Thymus (tissue), 11 donors: ENCODE data around the gene RECQL5. TPM values are rescaled to one million over a fixed set of nuclear protein-coding genes. Genes with fewer than 3 reads are reported as not detected.
"Not testable (repeated sequence)": the region's sequence is repeated elsewhere in the genome, so short reads cannot be mapped to it uniquely, and the experiment has no call there.

Experiments used
- DNase-seq, 9 donors: peaks; one replicate each; pipeline ENCODE4 v3.0.0-alpha.2; 2013; ENCODE audit warnings: low spot score in 9 of 9, low read depth in 6 of 9, missing footprints in 1 of 9
- H3K27ac ChIP-seq, 2 donors: one replicate each; pipeline ENCODE4 v1.5.1; 2013; ENCODE audit warnings: control low read depth in 1 of 2, low read depth in 1 of 2, low read length in 1 of 2, mild to moderate bottlenecking in 1 of 2, moderate library complexity in 1 of 2
- H3K27me3 ChIP-seq, 2 donors: one replicate each; pipeline ENCODE4 v1.5.1; 2013; ENCODE audit warnings: low read length in 1 of 2; ENCODE audit not compliant: control insufficient read depth in 2 of 2, insufficient read depth in 1 of 2
- H3K36me3 ChIP-seq, 2 donors: one replicate each; pipeline ENCODE4 v1.5.1; 2013; ENCODE audit warnings: low read length in 1 of 2, mild to moderate bottlenecking in 1 of 2, moderate library complexity in 1 of 2; ENCODE audit not compliant: control insufficient read depth in 2 of 2, insufficient read depth in 2 of 2
- H3K4me1 ChIP-seq, 2 donors: one replicate each; pipeline ENCODE4 v1.5.1; 2013; ENCODE audit warnings: low read length in 2 of 2; ENCODE audit not compliant: control insufficient read depth in 2 of 2, insufficient read depth in 2 of 2
- H3K4me3 ChIP-seq, 2 donors: one replicate each; pipeline ENCODE4 v1.5.1; 2013; ENCODE audit warnings: low read length in 2 of 2, control low read depth in 1 of 2, mild to moderate bottlenecking in 1 of 2
- H3K9me3 ChIP-seq, 2 donors: one replicate each; pipeline ENCODE4 v1.5.1; 2013; ENCODE audit warnings: low read length in 1 of 2, mild to moderate bottlenecking in 1 of 2; ENCODE audit not compliant: control insufficient read depth in 2 of 2, insufficient read depth in 1 of 2
- WGBS: extraction: QIAGEN DNeasy Blood & Tissue Kit; methylation state at CpG from one replicate; pipeline ENCODE4 v1.1.7; 2013; 5-methylcytosine and 5-hydroxymethylcytosine counted together
- polyA plus RNA-seq: library from polyadenylated mRNA; stranded (reverse); fragments of 200-250 nt; gene quantifications from one replicate; pipeline ENCODE4 v1.2.3, GENCODE V29; 2013
- total RNA-seq: library from RNA; stranded (reverse); fragments of 120-200 nt; gene quantifications from one replicate; pipeline ENCODE4 v1.2.4, GENCODE V29; 2013
- donor health status: healthy.

Gene RECQL5
- total and polyA plus RNA-seq, 2 donors, result 17.4 to 51.8 TPM

DNA sequence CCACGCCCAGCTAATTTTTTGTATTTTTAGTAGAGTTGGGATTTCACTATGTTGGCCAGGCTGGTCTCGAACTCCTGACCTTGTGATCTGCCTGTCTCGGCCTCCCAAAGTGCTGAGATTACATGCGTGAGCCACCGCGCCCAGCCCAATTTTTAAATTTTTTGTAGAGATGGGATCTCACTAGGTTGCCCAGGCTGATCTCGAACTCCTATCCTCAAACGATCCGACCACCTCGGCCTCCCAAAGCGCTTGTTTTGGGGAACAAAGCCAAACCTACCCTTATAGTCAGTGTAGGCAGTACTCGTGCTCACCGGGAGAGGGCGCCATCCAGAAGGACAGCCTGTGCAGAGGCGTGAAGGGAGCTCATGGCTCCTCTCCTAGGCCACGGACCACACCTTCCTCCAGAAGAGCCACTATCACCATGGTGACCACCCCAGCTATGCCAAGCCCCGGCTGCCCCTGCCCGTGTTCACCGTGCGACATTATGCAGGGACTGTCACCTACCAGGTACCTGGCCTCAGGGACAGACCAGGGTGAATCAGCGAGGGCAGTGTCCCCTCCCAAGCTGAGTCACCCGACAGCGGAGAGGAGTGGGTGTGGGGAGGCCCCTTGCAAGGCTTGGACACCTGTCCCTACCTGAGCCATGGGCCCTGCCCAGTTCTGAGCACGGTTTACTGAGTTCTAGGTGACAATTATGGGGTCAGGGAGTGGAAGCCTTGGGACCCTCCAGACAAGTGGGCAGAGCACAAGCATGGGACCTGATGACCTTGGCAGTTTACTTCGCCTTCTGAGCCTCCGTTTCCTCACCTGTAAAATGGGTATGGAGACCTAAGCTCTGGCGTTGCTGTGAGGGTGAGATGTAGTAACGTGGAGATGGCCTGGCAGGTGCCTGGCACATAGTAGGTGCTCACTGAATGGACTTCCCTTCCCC, 65.6 kb downstream of the RECQL5 start:
- WGBS, result 90% methylated on average over 28 of the region's 28 CpGs

DNA sequence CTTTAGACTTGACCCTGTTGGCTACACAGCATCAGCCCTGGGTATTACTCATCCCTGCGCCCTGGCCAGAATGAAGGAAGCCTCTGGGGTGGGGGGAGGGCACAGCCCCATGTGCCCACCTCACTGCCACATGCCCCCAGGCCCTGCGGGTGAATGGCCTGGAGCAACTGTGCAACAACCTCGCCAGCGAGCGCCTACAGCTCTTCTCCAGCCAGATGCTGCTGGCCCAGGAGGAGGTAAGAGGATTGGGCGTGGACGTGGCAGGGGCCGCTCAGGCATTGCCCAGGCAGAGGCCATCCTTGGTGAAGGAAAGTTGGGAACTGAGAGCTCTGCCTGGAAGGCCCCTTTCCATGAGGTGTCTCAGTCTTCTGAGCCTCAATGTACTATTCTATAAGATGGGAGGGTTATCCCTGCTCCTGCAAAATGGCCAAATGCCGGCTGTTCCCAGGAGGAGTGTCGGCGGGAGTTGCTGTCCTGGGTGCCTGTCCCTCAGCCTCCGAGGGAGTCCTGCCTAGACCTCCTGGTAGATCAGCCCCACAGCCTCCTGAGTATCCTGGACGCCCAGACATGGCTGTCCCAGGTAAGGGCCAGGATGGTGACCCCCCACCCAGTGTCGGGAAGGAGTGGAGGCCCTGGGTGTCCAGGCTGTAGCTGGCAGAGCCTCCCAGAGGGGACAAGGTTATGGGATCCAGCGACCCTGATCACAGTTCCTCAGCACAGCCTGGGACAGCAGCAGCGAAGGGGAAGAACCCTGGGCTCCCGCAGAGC, 70.5 kb downstream of the RECQL5 start:
- Histone ChIP-seq H3K27ac (no peak overlapping the region), H3K4me1 (no peaks in the 10 kb centered on the region), H3K4me3 (no peak overlapping the region), H3K36me3 (peaks cover 0 to 12% of the 10 kb centered on the region in 2 donors), H3K27me3 (no peaks in the 10 kb centered on the region), H3K9me3 (no peaks in the 10 kb centered on the region)
- WGBS, result 98% methylated on average over 17 of the region's 17 CpGs
- DNase-seq, result no peak

More for the DNA sequence above, 65.6 kb downstream of the RECQL5 start:
- H3K36me3 ChIP-seq, result no peaks in the 10 kb centered on the region
- H3K27ac ChIP-seq, result no peak overlapping the region
- no peak overlapping the region for H3K4me3 ChIP-seq
- H3K9me3 ChIP-seq, result no peaks in the 10 kb centered on the region
- H3K4me1 ChIP-seq, result no peaks in the 10 kb centered on the region
- no peaks in the 10 kb centered on the region for H3K27me3 ChIP-seq
- DNase-seq, result peak in 5 of 9 donors; percentile 8 to 49 (median 25)

DNA sequence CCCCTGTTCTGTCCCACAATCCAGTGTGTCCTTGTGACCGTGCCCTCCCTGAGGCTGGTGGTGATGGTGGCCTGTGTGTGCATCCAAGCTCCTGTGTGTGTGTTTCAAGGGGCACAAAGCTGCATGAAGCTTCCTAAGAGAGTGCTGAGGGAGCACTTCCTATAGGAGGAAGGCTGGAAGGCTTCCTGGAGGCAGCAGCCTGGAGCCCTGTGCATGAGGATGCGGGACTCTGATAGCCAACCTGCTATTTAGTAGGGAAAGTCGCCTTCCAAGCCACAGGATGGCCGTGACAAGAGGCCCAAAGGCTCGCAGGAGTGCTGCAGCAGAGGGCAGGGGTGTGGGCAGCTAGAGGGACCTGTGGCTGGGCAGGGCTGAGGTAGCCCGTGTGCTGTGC, 71.0 kb downstream of the RECQL5 start:
- WGBS, result 97% methylated on average over 6 of the region's 6 CpGs
- Histone ChIP-seq H3K4me1 (no peaks in the 10 kb centered on the region), H3K36me3 (peaks cover 0 to 18% of the 10 kb centered on the region in 2 donors), H3K27ac (no peak overlapping the region), H3K27me3 (no peaks in the 10 kb centered on the region), H3K9me3 (no peaks in the 10 kb centered on the region), H3K4me3 (no peak overlapping the region)
- no peak for DNase-seq

DNA sequence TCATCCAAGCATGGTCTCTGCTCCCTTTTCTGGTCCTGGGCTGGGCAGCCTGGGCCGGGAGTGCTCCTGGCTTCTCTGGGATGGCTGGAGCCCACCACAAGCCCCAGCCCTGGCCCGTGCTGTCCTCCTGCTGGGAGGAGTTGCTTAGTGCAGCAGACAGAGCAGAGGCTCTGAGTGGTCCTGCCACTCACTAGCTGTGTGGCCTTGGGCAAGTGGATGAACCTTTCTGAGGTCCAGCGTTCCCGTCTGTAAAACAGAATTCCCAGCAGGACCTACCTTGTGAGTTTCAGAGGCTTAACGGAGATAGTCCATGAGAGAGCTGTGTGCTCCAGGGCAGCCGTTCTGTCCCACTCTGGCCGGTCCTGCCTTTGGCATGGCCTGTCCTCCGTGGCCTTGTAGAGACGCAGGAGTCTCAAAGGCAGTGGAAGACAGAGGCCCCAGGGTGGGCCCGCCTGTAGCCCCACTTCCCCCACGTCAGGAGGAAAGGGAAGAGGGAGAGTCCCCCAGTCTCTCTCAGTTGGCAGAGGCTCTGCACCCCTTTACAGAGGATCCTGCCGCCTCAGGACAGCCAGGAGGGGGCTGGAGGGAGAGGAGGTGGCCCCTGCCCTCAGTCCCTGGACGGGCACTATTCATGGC, 71.6 kb downstream of the RECQL5 start:
- Histone ChIP-seq H3K36me3 (peaks cover 2 to 23% of the 10 kb centered on the region in 2 donors), H3K4me3 (no peak overlapping the region), H3K27me3 (no peaks in the 10 kb centered on the region), H3K27ac (no peak overlapping the region), H3K9me3 (no peaks in the 10 kb centered on the region), H3K4me1 (peaks cover 0 to under 1% of the 10 kb centered on the region in 2 donors)
- WGBS, result 98% methylated on average over 13 of the region's 13 CpGs
- DNase-seq, result no peak

DNA sequence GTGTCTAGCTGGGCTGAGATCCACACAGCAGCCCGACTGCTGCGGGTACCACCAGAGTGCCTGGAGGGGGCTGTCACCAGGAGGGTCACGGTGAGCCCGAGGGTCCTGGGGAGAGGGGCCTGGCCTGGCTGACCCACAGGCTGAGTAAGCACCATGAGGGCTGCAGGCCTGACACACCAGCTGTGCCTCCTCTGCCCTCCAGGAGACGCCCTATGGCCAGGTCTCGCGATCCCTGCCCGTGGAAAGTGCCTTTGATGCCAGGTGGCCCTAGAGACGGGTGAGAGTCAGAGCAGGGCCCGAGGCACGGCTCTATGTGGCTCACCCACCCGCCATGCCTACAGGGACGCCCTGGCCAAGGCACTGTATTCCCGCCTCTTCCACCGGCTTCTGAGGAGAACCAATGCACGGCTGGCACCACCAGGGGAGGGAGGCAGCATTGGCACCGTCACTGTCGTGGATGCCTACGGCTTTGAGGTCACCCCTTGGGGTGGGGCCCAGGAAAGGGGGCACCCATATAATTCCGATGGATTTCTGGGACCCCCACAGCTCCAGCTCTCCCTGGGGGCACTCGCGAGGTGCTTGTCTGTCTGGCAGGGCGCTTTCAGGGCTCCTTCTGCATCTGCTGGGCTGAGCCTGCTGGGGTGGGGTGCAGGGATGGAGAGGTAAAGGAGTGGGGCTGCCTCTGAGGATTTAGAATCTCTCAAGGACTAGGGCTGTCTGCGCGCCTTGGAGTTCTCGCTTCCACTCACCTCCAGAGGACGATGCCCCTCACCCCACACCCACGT, 72.3 kb downstream of the RECQL5 start:
- peaks cover 0 to 8% of the 10 kb centered on the region in 2 donors for H3K4me1 ChIP-seq
- H3K27ac ChIP-seq, result no peak overlapping the region
- 97% methylated on average over 28 of the region's 28 CpGs for WGBS
- no peaks in the 10 kb centered on the region for H3K9me3 ChIP-seq
- peaks cover 8 to 25% of the 10 kb centered on the region in 2 donors for H3K36me3 ChIP-seq
- no peaks in the 10 kb centered on the region for H3K27me3 ChIP-seq
- no peak for DNase-seq
- H3K4me3 ChIP-seq, result no peak overlapping the region

DNA sequence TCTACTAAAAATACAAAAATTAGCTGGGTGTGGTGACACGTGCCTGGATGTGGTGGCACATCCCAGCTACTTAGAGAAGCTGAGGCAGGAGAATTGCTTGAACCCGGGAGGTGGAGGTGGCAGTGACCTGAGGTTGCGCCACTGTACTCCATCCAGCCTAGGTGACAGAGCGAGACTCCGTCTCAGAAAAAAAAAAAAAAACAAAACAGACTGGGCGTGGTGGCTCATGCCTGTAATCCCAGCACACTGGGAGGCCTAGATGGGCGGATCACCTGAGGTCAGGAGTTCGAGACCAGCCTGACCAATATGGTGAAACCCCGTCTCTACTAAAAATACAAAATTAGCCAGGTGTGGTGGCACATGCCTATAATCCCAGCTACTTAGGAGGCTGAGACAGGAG, 73.5 kb downstream of the RECQL5 start:
- 97% methylated on average over 9 of the region's 9 CpGs for WGBS
- not testable (repeated sequence) for H3K4me3 ChIP-seq, H3K27me3 ChIP-seq, H3K27ac ChIP-seq, H3K9me3 ChIP-seq, DNase-seq
- Histone ChIP-seq H3K4me1 (peaks cover 0 to 15% of the 10 kb centered on the region in 2 donors), H3K36me3 (peaks cover 8 to 25% of the 10 kb centered on the region in 2 donors)

DNA sequence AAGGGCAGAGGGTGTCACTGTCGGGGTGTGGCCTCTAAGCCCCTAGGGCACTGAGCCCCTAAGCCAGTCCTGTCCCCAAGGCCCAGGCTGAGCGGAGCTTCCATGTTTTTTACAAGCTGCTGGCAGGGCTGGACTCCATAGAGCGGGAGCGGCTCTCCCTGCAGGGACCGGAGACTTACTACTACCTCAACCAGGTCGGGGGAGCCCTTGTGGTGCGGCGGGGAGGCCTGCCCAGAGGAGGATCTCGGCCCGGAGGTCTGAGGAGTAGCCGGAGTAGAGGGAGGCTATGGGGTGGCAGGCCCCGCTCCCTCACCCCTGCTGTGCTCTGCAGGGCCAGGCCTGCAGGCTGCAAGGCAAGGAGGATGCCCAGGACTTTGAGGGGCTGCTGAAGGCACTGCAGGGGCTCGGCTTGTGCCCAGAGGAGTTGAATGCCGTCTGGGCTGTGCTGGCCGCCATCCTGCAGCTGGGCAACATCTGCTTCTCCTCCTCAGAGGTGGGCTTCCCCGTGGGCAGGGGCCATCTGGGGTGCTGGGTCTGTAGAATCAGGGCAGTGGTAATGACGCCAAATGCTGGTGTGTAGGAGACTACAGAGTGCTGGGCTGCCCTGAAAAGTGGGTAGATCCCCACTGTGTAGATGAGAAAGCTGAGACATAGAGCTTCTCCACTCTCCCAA, 74.5 kb downstream of the RECQL5 start:
- no peak overlapping the region for H3K27ac ChIP-seq
- no peak overlapping the region for H3K4me3 ChIP-seq
- H3K27me3 ChIP-seq, result peaks cover 0 to 13% of the 10 kb centered on the region in 2 donors
- H3K36me3 ChIP-seq, result peaks cover 8 to 25% of the 10 kb centered on the region in 2 donors
- H3K9me3 ChIP-seq, result no peaks in the 10 kb centered on the region
- WGBS, result 98% methylated on average over 17 of the region's 17 CpGs
- no peak for DNase-seq
- peaks cover 6 to 20% of the 10 kb centered on the region in 2 donors for H3K4me1 ChIP-seq

DNA sequence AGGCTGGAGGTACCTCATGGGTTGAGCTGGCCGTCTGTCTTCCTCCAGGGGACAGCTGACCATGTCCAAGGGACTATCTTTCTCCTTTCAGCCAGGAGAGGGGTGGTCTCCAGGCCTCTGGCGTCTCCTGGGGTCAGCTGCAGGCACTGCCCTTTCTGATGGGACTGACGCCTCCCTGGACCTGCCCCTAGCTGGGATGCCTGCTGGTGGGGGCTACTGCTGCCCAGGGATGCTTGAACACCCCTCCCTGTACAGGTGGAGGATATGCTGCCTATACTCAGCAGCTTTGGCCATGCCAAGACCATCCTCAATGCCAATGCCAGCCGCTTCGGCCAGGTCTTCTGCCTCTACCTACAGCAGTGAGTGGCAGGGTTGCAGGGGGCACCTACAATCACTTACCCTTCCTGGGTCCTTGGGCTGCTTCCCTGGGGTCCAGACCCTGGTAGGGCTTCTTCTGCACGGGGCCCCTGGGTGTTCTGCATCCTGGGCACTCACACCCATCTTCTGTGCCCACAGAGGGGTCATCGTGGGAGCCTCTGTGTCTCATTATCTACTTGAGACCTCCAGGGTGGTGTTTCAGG, 75.1 kb downstream of the RECQL5 start:
- Histone ChIP-seq H3K4me3 (no peak overlapping the region), H3K4me1 (peaks cover 8 to 23% of the 10 kb centered on the region in 2 donors), H3K9me3 (no peaks in the 10 kb centered on the region), H3K27ac (no peak overlapping the region), H3K27me3 (peaks cover 0 to 19% of the 10 kb centered on the region in 2 donors), H3K36me3 (peaks cover 8 to 25% of the 10 kb centered on the region in 2 donors)
- DNase-seq, result no peak
- WGBS, result 98% methylated on average over 7 of the region's 7 CpGs
